Omental fat pad (tissue), 4 donors: Measurements from ENCODE around the gene LRP5. TPM values are rescaled to one million over a fixed set of nuclear protein-coding genes. Genes with fewer than 3 reads are reported as not detected.
"Not testable (repeated sequence)": the region's sequence is repeated elsewhere in the genome, so short reads cannot be mapped to it uniquely, and the experiment has no call there.

ENCODE experiments used
- ATAC-seq: fragments of 150-250 bp; one replicate; pipeline ENCODE4 v1.9.1; 2016; ENCODE audit warnings: mild to moderate bottlenecking, moderate library complexity; ENCODE audit not compliant: low FRiP score
- DNase-seq: peaks from one replicate; pipeline ENCODE4 v3.0.0-alpha.2; 2019; ENCODE audit warnings: low spot score
- total RNA-seq, 4 donors: library from RNA; depleted of rRNA; stranded (reverse); fragments of >200 nt; gene quantifications; one replicate each; pipeline ENCODE4 v1.1.0, GENCODE V29; 2016
- TF ChIP-seq, protein P1 (sequence below), 3 donors: fragments of 450-650 bp; IDR thresholded peaks; one replicate each; pipeline ENCODE4 v1.5.1; 2016 to 2017; ENCODE audit warnings: antibody characterized with exemption in 3 of 3, mild to moderate bottlenecking in 3 of 3, moderate library complexity in 2 of 3

Gene LRP5
- total RNA-seq, 4 donors from 2014 or later: 18.0 to 44.5 (median 34.6) TPM

DNA sequence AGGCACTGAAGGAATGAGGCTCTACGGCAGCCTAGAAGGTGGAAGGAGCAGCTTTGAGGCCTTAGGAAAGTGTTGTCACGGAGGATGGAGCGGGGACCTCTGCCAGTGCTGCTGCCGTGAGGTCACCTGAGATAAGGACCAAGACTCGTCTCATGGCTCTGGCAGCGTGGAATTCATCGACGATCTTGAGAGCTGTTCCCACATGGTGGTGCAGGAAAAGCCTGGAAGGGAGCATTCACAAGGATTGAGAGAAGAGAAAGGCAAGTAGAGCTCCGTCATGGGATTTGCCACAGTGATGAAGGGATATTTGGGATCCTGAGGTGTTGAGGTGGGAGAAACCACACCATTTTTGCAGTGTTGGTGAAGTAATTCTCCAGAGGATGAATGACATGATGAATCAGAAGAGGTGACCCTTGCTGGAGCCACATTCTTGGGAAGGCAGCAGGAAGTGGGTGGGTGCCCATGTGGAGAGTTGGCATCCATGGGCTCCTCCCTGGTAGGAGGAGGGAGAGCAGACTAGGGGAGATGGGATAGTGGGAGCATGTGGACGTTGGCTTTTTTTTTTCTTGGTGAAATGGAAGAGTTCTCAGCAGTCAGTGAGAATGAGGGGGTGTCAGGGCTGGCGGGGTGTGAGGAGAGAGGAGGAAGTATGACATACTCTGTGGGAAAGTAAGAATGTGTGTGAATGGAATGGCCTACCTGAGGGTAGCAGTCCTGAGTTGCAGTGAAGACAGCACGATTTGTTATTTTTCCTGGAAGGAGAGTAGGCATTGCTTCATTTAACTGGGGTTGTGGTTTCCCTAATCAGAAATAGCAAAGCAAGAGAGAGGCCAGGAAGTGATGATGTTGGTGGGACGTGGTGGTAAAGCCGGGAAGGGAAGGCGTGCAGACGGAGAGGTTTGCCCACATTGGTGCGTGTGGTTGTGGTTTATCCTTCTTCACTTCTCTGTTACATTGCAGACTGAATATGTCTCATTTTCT lies 159.3 kb downstream of the LRP5 start:
- no peak for DNase-seq
- no peak for ATAC-seq
- TF ChIP-seq, protein P1, sequence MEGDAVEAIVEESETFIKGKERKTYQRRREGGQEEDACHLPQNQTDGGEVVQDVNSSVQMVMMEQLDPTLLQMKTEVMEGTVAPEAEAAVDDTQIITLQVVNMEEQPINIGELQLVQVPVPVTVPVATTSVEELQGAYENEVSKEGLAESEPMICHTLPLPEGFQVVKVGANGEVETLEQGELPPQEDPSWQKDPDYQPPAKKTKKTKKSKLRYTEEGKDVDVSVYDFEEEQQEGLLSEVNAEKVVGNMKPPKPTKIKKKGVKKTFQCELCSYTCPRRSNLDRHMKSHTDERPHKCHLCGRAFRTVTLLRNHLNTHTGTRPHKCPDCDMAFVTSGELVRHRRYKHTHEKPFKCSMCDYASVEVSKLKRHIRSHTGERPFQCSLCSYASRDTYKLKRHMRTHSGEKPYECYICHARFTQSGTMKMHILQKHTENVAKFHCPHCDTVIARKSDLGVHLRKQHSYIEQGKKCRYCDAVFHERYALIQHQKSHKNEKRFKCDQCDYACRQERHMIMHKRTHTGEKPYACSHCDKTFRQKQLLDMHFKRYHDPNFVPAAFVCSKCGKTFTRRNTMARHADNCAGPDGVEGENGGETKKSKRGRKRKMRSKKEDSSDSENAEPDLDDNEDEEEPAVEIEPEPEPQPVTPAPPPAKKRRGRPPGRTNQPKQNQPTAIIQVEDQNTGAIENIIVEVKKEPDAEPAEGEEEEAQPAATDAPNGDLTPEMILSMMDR (IDR thresholded peaks at IDR 0.05): no peak

DNA sequence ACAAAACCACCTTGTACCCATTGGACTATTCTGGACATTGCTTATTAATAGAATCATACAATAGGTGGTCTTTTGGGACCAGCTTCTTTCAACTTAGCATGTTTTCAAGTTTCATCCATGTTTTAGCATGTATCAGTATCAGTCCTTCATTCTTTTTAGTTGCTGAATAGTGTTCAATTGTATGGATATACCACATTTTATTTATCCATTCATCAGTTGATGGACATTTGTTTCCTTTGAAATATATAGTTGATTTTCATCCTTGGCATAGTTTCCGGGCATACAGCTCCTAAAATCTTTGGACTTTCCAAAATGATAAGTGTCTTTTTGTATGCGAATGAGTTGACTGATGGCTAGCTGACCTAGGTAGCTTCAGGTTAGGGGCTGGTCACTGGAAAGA lies 160.4 kb downstream of the LRP5 start:
- TF ChIP-seq, protein P1 (IDR thresholded peaks at IDR 0.05): no peak
- DNase-seq (no peak), ATAC-seq (no peak)

DNA sequence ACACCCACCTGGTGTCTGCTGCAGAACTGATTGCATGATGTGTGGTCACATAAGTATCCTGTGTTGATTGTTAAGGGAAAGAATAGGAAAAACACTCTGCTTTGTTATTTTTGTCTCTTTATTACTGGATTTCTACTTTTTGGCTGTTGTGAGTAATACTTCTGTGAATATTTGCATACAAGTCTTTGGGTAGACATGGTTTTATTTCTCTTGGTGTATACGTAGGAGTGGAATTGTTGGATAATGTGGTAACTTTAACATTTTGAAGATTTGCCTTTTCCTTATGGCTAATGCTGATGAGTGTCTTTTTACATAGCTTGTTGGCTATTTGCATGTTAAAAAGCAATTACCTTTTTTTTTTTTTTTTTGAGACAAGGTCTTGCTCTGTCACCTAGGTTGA lies 161.3 kb downstream of the LRP5 start:
- TF ChIP-seq, protein P1 (IDR thresholded peaks at IDR 0.05): no peak
- no peak for ATAC-seq
- DNase-seq: no peak

DNA sequence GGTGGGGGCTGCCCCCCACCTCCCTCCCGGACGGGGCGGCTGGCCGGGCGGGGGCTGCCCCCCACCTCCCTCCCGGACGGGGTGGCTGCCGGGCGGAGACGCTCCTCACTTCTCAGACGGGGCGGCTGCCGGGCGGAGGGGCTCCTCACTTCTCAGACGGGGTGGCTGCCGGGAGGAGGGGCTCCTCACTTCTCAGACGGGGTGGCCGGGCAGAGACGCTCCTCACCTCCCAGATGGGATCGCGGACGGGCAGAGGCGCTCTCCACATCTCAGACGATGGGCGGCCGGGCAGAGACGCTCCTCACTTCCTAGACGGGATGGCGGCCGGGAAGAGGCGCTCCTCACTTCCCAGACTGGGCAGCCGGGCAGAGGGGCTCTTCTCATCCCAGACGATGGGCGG lies 163.2 kb downstream of the LRP5 start:
- DNase-seq, ATAC-seq: not testable (repeated sequence)

DNA sequence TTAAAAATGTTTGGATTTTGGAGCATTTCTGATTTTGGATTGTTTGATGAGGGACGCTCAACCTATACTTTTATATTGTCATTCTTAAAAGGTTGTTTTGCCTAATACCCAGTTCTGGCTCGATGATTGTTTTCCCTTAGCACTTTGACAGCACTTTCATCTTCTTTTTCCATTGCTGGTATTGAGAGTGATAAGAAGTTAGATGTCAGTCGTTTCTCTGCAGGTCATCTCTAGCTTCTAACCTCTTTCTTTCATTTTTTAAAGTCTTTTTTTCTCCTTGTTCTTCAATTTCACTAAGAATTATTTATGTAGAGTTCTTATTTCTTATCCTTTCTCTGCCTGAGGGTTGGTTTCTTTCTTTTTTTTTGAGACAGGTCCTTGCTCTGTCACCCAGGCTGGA lies 167.0 kb downstream of the LRP5 start:
- TF ChIP-seq, protein P1 (IDR thresholded peaks at IDR 0.05): no peak
- no peak for ATAC-seq
- no peak for DNase-seq

DNA sequence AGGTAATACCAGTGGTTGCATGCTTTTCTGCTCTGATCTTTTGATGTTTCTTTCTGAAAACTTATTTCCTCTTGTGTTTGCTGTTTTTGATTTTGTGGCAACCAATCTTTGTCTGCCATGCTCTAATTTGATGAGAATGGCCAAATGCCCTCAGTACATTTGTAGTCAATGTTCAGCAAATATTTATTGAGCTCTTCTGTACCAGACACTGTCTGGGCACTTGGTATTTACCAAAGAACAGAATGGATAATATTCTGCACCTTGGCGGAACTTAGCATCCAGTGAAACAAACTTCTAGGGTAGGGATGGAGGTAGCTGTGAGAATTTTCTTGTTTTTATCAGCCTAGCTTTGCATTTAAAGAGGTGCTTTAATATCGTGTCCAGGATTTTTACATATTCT lies 167.8 kb downstream of the LRP5 start:
- no peak for DNase-seq
- TF ChIP-seq, protein P1 (IDR thresholded peaks at IDR 0.05): no peak
- ATAC-seq: no peak

DNA sequence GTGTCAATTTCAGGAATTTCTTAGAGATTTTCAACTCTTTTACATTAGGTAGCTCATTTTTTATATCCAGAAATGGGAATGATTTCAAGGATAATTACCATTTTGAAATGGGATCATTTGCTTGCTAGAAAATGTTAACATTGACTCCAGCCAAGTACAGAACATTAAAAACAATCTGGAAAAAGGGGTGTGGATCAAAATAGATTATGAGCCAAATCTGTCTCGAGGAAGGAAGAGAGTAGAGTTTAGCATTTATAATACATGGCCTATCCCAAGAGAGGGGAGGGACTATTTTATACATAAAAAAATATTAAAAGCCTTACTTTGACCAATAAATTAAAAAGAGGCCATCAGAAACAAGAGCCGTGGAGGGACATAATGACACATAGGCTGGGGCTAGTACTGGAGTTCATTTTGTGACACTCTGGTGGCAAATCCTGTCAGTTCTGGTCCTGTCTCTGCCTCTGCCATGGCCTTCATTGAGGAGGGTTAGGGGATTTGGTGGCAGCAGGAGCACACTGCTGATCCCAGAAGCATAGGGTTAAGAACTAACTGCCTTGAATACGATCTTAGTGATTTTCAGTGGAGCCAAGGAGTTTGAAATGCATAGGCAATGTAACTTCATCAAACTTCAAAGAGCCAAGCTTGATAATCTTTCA lies 168.6 kb downstream of the LRP5 start:
- ATAC-seq: no peak
- TF ChIP-seq, protein P1 (IDR thresholded peaks at IDR 0.05): no peak
- DNase-seq: no peak
